ENCODE data around the gene WDR7.

GRCh38 chr18:57008001-57008686, 357.0 kb downstream of the WDR7 start:
- no peak for TF ChIP-seq CTCF (IDR thresholded peaks at IDR 0.05)
- TF ChIP-seq POLR2AphosphoS5 (IDR thresholded peaks at IDR 0.05), result no peak
- TF ChIP-seq POLR2A (IDR thresholded peaks at IDR 0.05), result no peak

All from prostate gland (tissue), 2 donors.